Endothelial cell of umbilical vein (primary cell): ENCODE results near the gene LOX. TPM values are rescaled to one million over a fixed set of nuclear protein-coding genes. Genes with fewer than 3 reads are reported as not detected.

Experiments used
- BruUV-seq: library from RNA; stranded (reverse); fragments of 400-500 nt; replicated peaks from 2 replicates; lab custom pipeline; 2021; lab: Mats Ljungman, UMichigan
- CTCF ChIA-PET: fragments of 300-600, 350-600 bp; sonication (Branson Sonifier 250); formaldehyde crosslinking; loops from one replicate; lab custom pipeline; 2021; ENCODE audit warnings: antibody characterized with exemption, inconsistent platforms; lab: Charles Lee
- POLR2A ChIA-PET: fragments of 300-600, 350-600 bp; sonication (Branson Sonifier 250); formaldehyde crosslinking; loops from one replicate; lab custom pipeline; 2021; ENCODE audit warnings: antibody characterized with exemption, inconsistent platforms; lab: Charles Lee
- DNase-seq: peaks from one replicate; pipeline ENCODE4 v3.0.0-alpha.2; 2011; ENCODE audit warnings: low read depth, low spot score
- FAIRE-seq: peaks from 2 replicates; lab custom pipeline; 2011; peaks lifted over from hg19 to GRCh38; lab: Jason Lieb, UNC
- H2AFZ ChIP-seq: 2 replicates; pipeline ENCODE4 v1.6.0; 2012; ENCODE audit warnings: low read depth, low read length, control low read depth, inconsistent platforms
- H3K27ac ChIP-seq: 2 replicates; pipeline ENCODE4 v1.5.1; 2011; ENCODE audit warnings: low read depth, mild to moderate bottlenecking, control low read depth, low read length, moderate library complexity; ENCODE audit not compliant: insufficient read depth
- H3K27me3 ChIP-seq, 2 experiments: 2 replicates each; pipeline versions ENCODE4 v1.6.0 to v1.6.1; 2011; ENCODE audit warnings: low read length in 2 of 2, mixed read lengths in 1 of 2; ENCODE audit not compliant: control insufficient read depth in 2 of 2, insufficient read depth in 2 of 2
- H3K36me3 ChIP-seq, 2 experiments: 2 replicates in 1 of 2; 3 replicates in 1 of 2; pipeline ENCODE4 v1.5.1; 2011; ENCODE audit warnings: low read length in 2 of 2, mild to moderate bottlenecking in 1 of 2, moderate library complexity in 1 of 2; ENCODE audit not compliant: control insufficient read depth in 2 of 2, insufficient read depth in 2 of 2; ENCODE audit errors: extremely low read depth in 1 of 2
- H3K4me1 ChIP-seq: 3 replicates; pipeline ENCODE4 v1.5.1; 2011; ENCODE audit warnings: mild to moderate bottlenecking, low read length; ENCODE audit not compliant: control insufficient read depth, insufficient read depth; ENCODE audit errors: extremely low read depth
- H3K4me2 ChIP-seq: 2 replicates; pipeline ENCODE4 v1.6.1; 2011; ENCODE audit warnings: low read length, control low read depth, mixed read lengths; ENCODE audit not compliant: insufficient read depth
- H3K4me3 ChIP-seq, 3 experiments: fragments of 200-600 bp in 1 of 3; sonication (generic), shearing (Covaris generic) in 1 of 3; replicated peaks in 1 of 3; 2 replicates each; pipeline ENCODE4 v1.5.1; 2011 to 2016; ENCODE audit warnings: control low read depth in 3 of 3, low read length in 3 of 3, mild to moderate bottlenecking in 2 of 3, inconsistent platforms in 1 of 3, low read depth in 1 of 3, moderate library complexity in 1 of 3; ENCODE audit not compliant: insufficient read depth in 1 of 3
- H3K79me2 ChIP-seq: 2 replicates; pipeline ENCODE4 v1.6.0; 2012; ENCODE audit warnings: low read length, inconsistent platforms; ENCODE audit not compliant: control insufficient read depth, insufficient read depth
- H3K9ac ChIP-seq: replicated peaks from 2 replicates; pipeline ENCODE3; 2011; ENCODE audit warnings: low read length, control low read depth; ENCODE audit not compliant: insufficient read depth; ENCODE audit errors: extremely low read depth
- H3K9me1 ChIP-seq: replicated peaks from 3 replicates; pipeline ENCODE4 v1.6.0; 2011; ENCODE audit warnings: mild to moderate bottlenecking, low read length; ENCODE audit not compliant: control insufficient read depth, insufficient read depth; ENCODE audit errors: extremely low read depth
- H3K9me3 ChIP-seq: replicated peaks from 2 replicates; pipeline ENCODE4 v1.5.1; 2012; ENCODE audit warnings: low read length, inconsistent platforms; ENCODE audit not compliant: control insufficient read depth, insufficient read depth
- H4K20me1 ChIP-seq: replicated peaks from 2 replicates; pipeline ENCODE3; 2011; ENCODE audit warnings: mild to moderate bottlenecking, low read length; ENCODE audit not compliant: control insufficient read depth, insufficient read depth; ENCODE audit errors: extremely low read depth
- EZH2 ChIP-seq: IDR thresholded peaks from 2 replicates; pipeline ENCODE4 v1.6.1; 2012; ENCODE audit warnings: borderline replicate concordance, low read depth, mild to moderate bottlenecking, moderate library complexity, low read length, inconsistent platforms; ENCODE audit not compliant: severe bottlenecking
- FOS ChIP-seq: IDR thresholded peaks from 2 replicates; pipeline ENCODE4 v1.6.1; 2011; ENCODE audit warnings: mild to moderate bottlenecking, low read length, moderate library complexity, borderline replicate concordance; ENCODE audit not compliant: insufficient read depth
- GATA2 ChIP-seq: IDR thresholded peaks from 2 replicates; pipeline ENCODE4 v1.7.0; 2011; ENCODE audit warnings: low read depth, mild to moderate bottlenecking, moderate library complexity, mixed read lengths, low read length; ENCODE audit not compliant: insufficient read length, insufficient read depth
- MAX ChIP-seq: IDR thresholded peaks from 2 replicates; pipeline ENCODE4 v1.6.1; 2011; ENCODE audit not compliant: insufficient read depth, insufficient read length
- MYC ChIP-seq: IDR thresholded peaks from one replicate; pipeline ENCODE4 v1.6.1; 2011; ENCODE audit warnings: mild to moderate bottlenecking, low read depth, low read length
- POLR2A ChIP-seq: IDR thresholded peaks from 2 replicates; pipeline ENCODE4 v1.6.1; 2012; ENCODE audit warnings: low read depth, mild to moderate bottlenecking, control low read depth, low read length
- POLR2AphosphoS5 ChIP-seq: IDR thresholded peaks from 2 replicates; pipeline ENCODE4 v1.6.1; 2012; ENCODE audit warnings: low read depth, mild to moderate bottlenecking, control low read depth, low read length, moderate library complexity; ENCODE audit not compliant: insufficient read depth
- dilution Hi-C: fragments of 300-500 bp; cut with MboI; formaldehyde crosslinking; loops from one replicate; pipeline ENCODE4 v1.15.0; 2019; ENCODE audit warnings: low sequenced_read_pairs; ENCODE audit not compliant: extremely low pct_ligation_motif_present
- intact Hi-C: fragments of 100-400 bp; cut with micrococcal nuclease; formaldehyde crosslinking; loops from one replicate; pipeline ENCODE4 v1.10.0; 2022
- polyA plus RNA-seq, 4 experiments: library from polyadenylated mRNA; depleted of rRNA in 3 of 4; stranded (reverse) in 3 of 4; unstranded in 1 of 4; fragments of >200 nt; gene quantifications; 2 replicates each; pipeline versions ENCODE4 v1.2.1 to v1.2.3, GENCODE V29; 2011 to 2012; ENCODE audit warnings: missing spikeins in 1 of 4
- total RNA-seq: library from RNA; stranded (reverse); gene quantifications from 2 replicates; pipeline ENCODE4 v1.2.3, GENCODE V29; 2021

LOX gene
- total and polyA plus RNA-seq, 2 donors (not counting 3 experiments of a cell fraction or from before 2014, with no cell fraction given) = 39.0 to 79.1 TPM

- TF ChIP-seq FOS (no peak), GATA2 (no peak), POLR2AphosphoS5 (no peak)
- no peak overlapping the region for H3K27ac ChIP-seq
- H3K9me3 ChIP-seq = no peaks in the 10 kb centered on the region
- DNase-seq (no peak), FAIRE-seq (no peak)
- dilution Hi-C loops = no loop called here
- H3K36me3 ChIP-seq = peaks cover 2 to 11% of the 10 kb centered on the region in 2 experiments
- intact Hi-C loops = no loop called here
- no peaks in the 10 kb centered on the region for H4K20me1 ChIP-seq
- no peak overlapping the region for H3K4me3 ChIP-seq
- no TSS peak for BruUV-seq
- POLR2A ChIA-PET = no interaction called here
- H3K79me2 ChIP-seq = peaks cover 1% of the 10 kb centered on the region
- H3K4me2 ChIP-seq = no peak overlapping the region
- H3K9me1 ChIP-seq = no peaks in the 10 kb centered on the region
- H3K27me3 ChIP-seq = no peaks in the 10 kb centered on the region
- CTCF ChIA-PET = interaction anchor here (2.9 kb wide), 1 partner anchor 53 kb away, joined by 10 read pairs; no protein-coding TSS in a partner anchor
- H3K9ac ChIP-seq = no peak overlapping the region
- no peak overlapping the region for H2AFZ ChIP-seq
- H3K4me1 ChIP-seq = no peaks in the 10 kb centered on the region
Measured at GRCh38 chr5:122022966-122023365, 55.1 kb downstream of the LOX start.

- H3K79me2 ChIP-seq = peaks cover 5% of the 10 kb centered on the region
- BruUV-seq = no TSS peak
- POLR2A ChIA-PET = no interaction called here
- H3K9me3 ChIP-seq = no peaks in the 10 kb centered on the region
- no peaks in the 10 kb centered on the region for H3K27me3 ChIP-seq
- H3K4me2 ChIP-seq = no peak overlapping the region
- DNase-seq (no peak), FAIRE-seq (no peak)
- H3K9me1 ChIP-seq = no peaks in the 10 kb centered on the region
- CTCF ChIA-PET = interaction anchor here (0.9 to 2.9 kb wide), 2 partner anchors 56 to 72 kb away, joined by 4 to 10 read pairs; no protein-coding TSS in a partner anchor
- no peak overlapping the region for H2AFZ ChIP-seq
- H3K27ac ChIP-seq = no peak overlapping the region
- no peaks in the 10 kb centered on the region for H4K20me1 ChIP-seq
- H3K4me3 ChIP-seq = no peak overlapping the region
- peaks cover 2 to 11% of the 10 kb centered on the region in 2 experiments for H3K36me3 ChIP-seq
- no peak for TF ChIP-seq POLR2AphosphoS5
- no peak for TF ChIP-seq EZH2
- TF ChIP-seq GATA2 = no peak
- TF ChIP-seq POLR2A = no peak
- TF ChIP-seq MAX = no peak
- TF ChIP-seq MYC = no peak
- no peaks in the 10 kb centered on the region for H3K4me1 ChIP-seq
- no peak overlapping the region for H3K9ac ChIP-seq
- dilution Hi-C loops (no loop called here), intact Hi-C loops (no loop called here)
Measured at GRCh38 chr5:122019919-122020590, 58.0 kb downstream of the LOX start.
